ENCODE data around the gene UBC.
"Not testable (repeated sequence)": the region's sequence is repeated elsewhere in the genome, so short reads cannot be mapped to it uniquely, and the experiment has no call there.

The UBC gene

DNA sequence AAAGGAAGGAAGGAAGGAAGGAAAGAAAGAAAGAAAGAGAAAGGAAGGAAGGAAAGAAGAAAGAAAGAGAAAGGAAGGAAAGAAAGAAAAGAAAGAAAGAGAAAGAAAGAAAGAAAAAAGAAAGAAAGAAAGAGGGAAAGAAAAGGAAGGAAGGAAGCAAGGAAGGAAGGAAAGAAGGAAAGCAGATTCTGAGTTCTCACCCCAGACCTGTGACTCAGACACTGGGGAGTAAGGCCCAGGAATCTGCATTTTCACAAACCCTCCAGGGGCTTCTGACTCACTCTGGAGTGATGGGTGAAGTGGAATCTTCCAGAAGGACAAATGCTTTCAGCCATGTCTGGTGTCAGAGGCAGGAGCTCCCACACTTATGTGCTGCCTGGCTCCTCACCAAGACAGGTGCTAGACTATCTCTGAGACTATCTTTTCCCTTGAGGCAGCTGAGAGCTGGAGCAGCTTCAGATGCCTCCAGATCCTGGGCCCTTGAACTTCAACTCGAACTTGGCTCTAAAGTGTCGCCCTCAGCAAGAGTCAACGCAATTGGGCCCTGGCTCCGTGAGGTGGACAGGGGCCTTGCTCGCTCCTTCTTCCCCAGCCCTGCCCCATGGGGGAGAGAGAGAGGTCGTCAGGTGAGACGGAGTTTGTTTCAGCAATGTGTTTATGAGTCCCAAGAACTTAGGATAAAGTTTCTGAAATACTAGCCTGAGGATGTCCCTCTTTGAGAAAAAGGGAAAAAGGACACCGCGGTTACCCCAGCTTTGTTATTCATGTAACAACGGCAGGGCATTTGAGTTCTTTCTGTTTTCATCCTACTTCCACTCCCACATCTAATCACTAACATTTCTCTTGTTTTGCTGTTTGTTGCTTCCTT is 31.0 kb downstream of the UBC start:
- TF ChIP-seq, protein P1, sequence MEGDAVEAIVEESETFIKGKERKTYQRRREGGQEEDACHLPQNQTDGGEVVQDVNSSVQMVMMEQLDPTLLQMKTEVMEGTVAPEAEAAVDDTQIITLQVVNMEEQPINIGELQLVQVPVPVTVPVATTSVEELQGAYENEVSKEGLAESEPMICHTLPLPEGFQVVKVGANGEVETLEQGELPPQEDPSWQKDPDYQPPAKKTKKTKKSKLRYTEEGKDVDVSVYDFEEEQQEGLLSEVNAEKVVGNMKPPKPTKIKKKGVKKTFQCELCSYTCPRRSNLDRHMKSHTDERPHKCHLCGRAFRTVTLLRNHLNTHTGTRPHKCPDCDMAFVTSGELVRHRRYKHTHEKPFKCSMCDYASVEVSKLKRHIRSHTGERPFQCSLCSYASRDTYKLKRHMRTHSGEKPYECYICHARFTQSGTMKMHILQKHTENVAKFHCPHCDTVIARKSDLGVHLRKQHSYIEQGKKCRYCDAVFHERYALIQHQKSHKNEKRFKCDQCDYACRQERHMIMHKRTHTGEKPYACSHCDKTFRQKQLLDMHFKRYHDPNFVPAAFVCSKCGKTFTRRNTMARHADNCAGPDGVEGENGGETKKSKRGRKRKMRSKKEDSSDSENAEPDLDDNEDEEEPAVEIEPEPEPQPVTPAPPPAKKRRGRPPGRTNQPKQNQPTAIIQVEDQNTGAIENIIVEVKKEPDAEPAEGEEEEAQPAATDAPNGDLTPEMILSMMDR (IDR thresholded peaks at IDR 0.05; ENCODE audit: low read depth, low read length): no peak

DNA sequence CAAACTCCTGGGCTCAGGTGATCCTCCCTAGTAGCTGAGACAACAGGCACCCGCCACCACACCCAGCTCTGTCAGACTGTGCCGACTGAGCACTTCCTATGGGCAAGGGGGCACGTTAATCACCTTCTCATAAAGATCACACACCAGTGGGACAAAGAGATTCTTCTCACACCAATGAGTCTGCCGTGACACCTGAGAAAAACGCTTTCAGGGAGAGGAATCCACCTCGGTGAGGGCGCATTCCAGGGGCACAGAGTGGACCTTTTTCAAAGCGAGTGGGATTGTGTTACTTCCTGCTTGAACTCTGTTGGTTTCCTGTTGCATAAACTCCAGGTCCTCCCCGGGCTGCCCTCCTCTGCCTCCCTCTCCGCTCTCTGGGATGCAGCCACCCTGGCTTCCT is 33.3 kb downstream of the UBC start:
- TF ChIP-seq, protein P1 (IDR thresholded peaks at IDR 0.05; ENCODE audit: low read depth, low read length): no peak
- H3K4me3 ChIP-seq (ENCODE audit: low read depth, low read length): no peak overlapping the region

More for the DNA sequence above, 31.0 kb downstream of the UBC start:
- no peak overlapping the region for H3K4me3 ChIP-seq (ENCODE audit: low read depth, low read length)

DNA sequence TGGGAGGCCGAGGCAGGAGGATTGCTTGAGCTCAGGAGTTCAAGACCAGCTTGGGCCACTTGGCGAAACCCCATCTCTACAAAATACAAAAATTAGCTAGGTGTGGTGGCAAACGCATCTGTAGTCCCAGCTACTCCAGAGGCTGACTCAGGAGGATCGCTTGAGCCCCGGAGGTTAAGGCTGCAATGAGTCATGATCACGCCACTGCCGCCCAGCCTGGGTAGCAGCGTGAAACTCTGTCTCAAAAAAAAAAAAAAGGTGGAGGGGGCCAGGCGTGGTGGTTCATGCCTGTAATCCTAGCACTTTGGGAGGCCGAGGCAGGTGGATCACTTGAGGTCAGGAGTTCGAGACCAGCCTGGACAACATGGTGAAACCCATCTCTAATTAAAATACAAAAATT is 34.1 kb downstream of the UBC start:
- not testable (repeated sequence) for H3K4me3 ChIP-seq (ENCODE audit: low read depth, low read length)

GRCh38 chr12:124878795-124879516 is 35.5 kb downstream of the UBC start:
- TF ChIP-seq, protein P1 (IDR thresholded peaks at IDR 0.05; ENCODE audit: low read depth, low read length): no peak
- no peak overlapping the region for H3K4me3 ChIP-seq (ENCODE audit: low read depth, low read length)

GRCh38 chr12:124877423-124877822 is 37.0 kb downstream of the UBC start:
- no peak overlapping the region for H3K4me3 ChIP-seq (ENCODE audit: low read depth, low read length)
- TF ChIP-seq, protein P1 (IDR thresholded peaks at IDR 0.05; ENCODE audit: low read depth, low read length): no peak

DNA sequence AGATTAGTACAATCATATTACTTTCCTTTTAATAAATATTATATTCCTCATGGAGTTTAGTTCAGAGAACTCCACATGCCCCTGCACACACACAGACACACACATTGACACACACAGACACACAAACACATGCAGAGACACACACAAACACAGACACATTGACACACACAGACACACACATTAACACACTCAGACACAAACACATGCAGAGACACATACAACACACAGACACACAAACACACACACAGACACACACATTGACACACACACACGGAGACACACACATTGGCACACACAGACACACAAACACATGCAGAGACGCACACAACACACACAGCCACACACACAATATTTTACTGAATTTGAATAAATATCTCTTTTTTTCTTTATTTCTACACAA is 38.3 kb downstream of the UBC start:
- H3K4me3 ChIP-seq (ENCODE audit: low read depth, low read length): no peak overlapping the region
- TF ChIP-seq, protein P1 (IDR thresholded peaks at IDR 0.05; ENCODE audit: low read depth, low read length): no peak

- no peak overlapping the region for H3K4me3 ChIP-seq (ENCODE audit: low read depth, low read length)
- TF ChIP-seq, protein P1 (IDR thresholded peaks at IDR 0.05; ENCODE audit: low read depth, low read length): no peak
Measured at GRCh38 chr12:124875803-124876132, 38.7 kb downstream of the UBC start.
